GM23338 (cell line): ENCODE results near the gene CD47. TPM values are rescaled to one million over a fixed set of nuclear protein-coding genes. Genes with fewer than 3 reads are reported as not detected.
A peak's percentile ranks its signal among the peaks of the same experiment; 100 is the strongest.

Experiments
- ATAC-seq: fragments of 200-7000 bp; cut with Tn5 transposase; 3 replicates; pipeline ENCODE4 v1.9.1; 2020
- DNase-seq: peaks from one replicate; pipeline ENCODE4 v3.0.0-alpha.2; 2015; ENCODE audit warnings: low spot score
- H2AFZ ChIP-seq: fragments of 200-600 bp; sonication (generic); 2 replicates; pipeline ENCODE4 v1.8.0; 2016; ENCODE audit warnings: antibody characterized with exemption, mild to moderate bottlenecking, moderate library complexity
- H3F3A ChIP-seq: fragments of 200-600 bp; sonication (generic); replicated peaks from 2 replicates; pipeline ENCODE4 v1.8.0; 2017; ENCODE audit warnings: antibody characterized with exemption, mixed run types, low read depth
- H3K27ac ChIP-seq: fragments of 200-600 bp; sonication (generic); 2 replicates; pipeline ENCODE4 v1.6.1; 2016; ENCODE audit warnings: low read depth
- H3K27me3 ChIP-seq: fragments of 200-600 bp; sonication (generic); 2 replicates; pipeline ENCODE4 v1.8.0; 2016; ENCODE audit warnings: mild to moderate bottlenecking, mixed run types, moderate library complexity; ENCODE audit not compliant: insufficient read depth
- H3K36me3 ChIP-seq: fragments of 200-600 bp; sonication (generic); 2 replicates; pipeline ENCODE4 v1.8.0; 2016; ENCODE audit warnings: mild to moderate bottlenecking; ENCODE audit not compliant: insufficient read depth
- H3K4me1 ChIP-seq: fragments of 200-600 bp; sonication (generic); 2 replicates; pipeline ENCODE4 v1.8.0; 2016; ENCODE audit warnings: mild to moderate bottlenecking, moderate library complexity; ENCODE audit not compliant: insufficient read depth
- H3K4me2 ChIP-seq: fragments of 200-600 bp; sonication (generic); 2 replicates; pipeline ENCODE4 v1.7.1; 2017; ENCODE audit warnings: mixed run types
- H3K4me3 ChIP-seq: fragments of 200-600 bp; sonication (generic); 2 replicates; pipeline ENCODE4 v1.6.1; 2016; ENCODE audit warnings: mixed run types
- H3K79me2 ChIP-seq: fragments of 200-600 bp; sonication (generic); replicated peaks from 2 replicates; pipeline ENCODE4 v1.8.0; 2017; ENCODE audit warnings: mild to moderate bottlenecking; ENCODE audit not compliant: insufficient read depth
- H3K9me2 ChIP-seq: fragments of 200-600 bp; sonication (generic); 2 replicates; pipeline ENCODE4 v1.8.0; 2017; ENCODE audit not compliant: insufficient read depth
- H4K20me1 ChIP-seq: fragments of 200-600 bp; sonication (generic); replicated peaks from 2 replicates; pipeline ENCODE4 v1.8.0; 2017; ENCODE audit warnings: mild to moderate bottlenecking; ENCODE audit not compliant: insufficient read depth
- H3K27ac Mint-ChIP-seq: 2 replicates; pipeline ENCODE4 v1.8.0; 2020; ENCODE audit warnings: inconsistent platforms, mild to moderate bottlenecking, moderate library complexity, mixed read lengths
- H3K27me3 Mint-ChIP-seq: 3 replicates; pipeline ENCODE4 v1.8.0; 2022; ENCODE audit warnings: low read depth, mild to moderate bottlenecking, moderate library complexity, mixed read lengths, inconsistent platforms; ENCODE audit not compliant: insufficient read depth, poor library complexity
- H3K36me3 Mint-ChIP-seq: 3 replicates; pipeline ENCODE4 v1.8.0; 2021; ENCODE audit warnings: low read depth, mild to moderate bottlenecking, inconsistent platforms, moderate library complexity, mixed read lengths
- H3K4me1 Mint-ChIP-seq: 3 replicates; pipeline ENCODE4 v1.8.0; 2020; ENCODE audit warnings: mild to moderate bottlenecking, inconsistent platforms, mixed read lengths
- H3K4me3 Mint-ChIP-seq: 3 replicates; pipeline ENCODE4 v1.8.0; 2021; ENCODE audit warnings: moderate library complexity, mild to moderate bottlenecking, inconsistent platforms, mixed read lengths
- H3K9me3 Mint-ChIP-seq: 3 replicates; pipeline ENCODE4 v1.8.0; 2020; ENCODE audit warnings: moderate library complexity, mild to moderate bottlenecking, inconsistent platforms, mixed read lengths
- CREB1 ChIP-seq: fragments of 250-450 bp; sonication (Bioruptor Pico); IDR thresholded peaks from 2 replicates; pipeline ENCODE4 v1.5.0; 2020; ENCODE audit warnings: low read depth, mild to moderate bottlenecking, moderate library complexity
- CTCF ChIP-seq, 2 experiments: fragments of 200-600 bp in 1 of 2; sonication (generic) in 1 of 2; conservative IDR thresholded peaks; 2 replicates each; pipeline versions ENCODE4 v1.5.1 to v1.6.1; 2016 to 2017; ENCODE audit warnings: antibody characterized with exemption in 2 of 2, low read depth in 2 of 2, mild to moderate bottlenecking in 2 of 2, moderate library complexity in 1 of 2
- ETS1 ChIP-seq: IDR thresholded peaks from 2 replicates; pipeline ENCODE4 v1.6.1; 2016; ENCODE audit warnings: antibody characterized with exemption
- EZH2 ChIP-seq: fragments of 200-600 bp; sonication (generic); IDR thresholded peaks from one replicate; pipeline ENCODE4 v1.8.0; 2017; ENCODE audit warnings: antibody characterized with exemption, mild to moderate bottlenecking, low read depth; ENCODE audit not compliant: unreplicated experiment
- EZH2phosphoT487 ChIP-seq: fragments of 200-600 bp; sonication (generic); IDR thresholded peaks from one replicate; pipeline ENCODE4 v1.8.1; 2018; ENCODE audit warnings: antibody characterized with exemption; ENCODE audit not compliant: unreplicated experiment
- JUNB ChIP-seq: IDR thresholded peaks from one replicate; pipeline ENCODE4 v1.6.1; 2016; ENCODE audit warnings: antibody characterized with exemption; ENCODE audit not compliant: unreplicated experiment
- NANOG ChIP-seq: IDR thresholded peaks from 2 replicates; pipeline ENCODE4 v1.6.1; 2016; ENCODE audit warnings: antibody characterized with exemption, borderline replicate concordance
- POLR2AphosphoS5 ChIP-seq: IDR thresholded peaks from 2 replicates; pipeline ENCODE4 v1.6.1; 2016; ENCODE audit warnings: antibody characterized with exemption, low read depth
- REST ChIP-seq: IDR thresholded peaks from one replicate; pipeline ENCODE4 v1.6.1; 2018; ENCODE audit warnings: antibody characterized with exemption; ENCODE audit not compliant: unreplicated experiment
- STAT1 ChIP-seq: IDR thresholded peaks from one replicate; pipeline ENCODE4 v1.6.1; 2016; ENCODE audit warnings: antibody characterized with exemption; ENCODE audit not compliant: unreplicated experiment
- ZNF114 ChIP-seq: fragments of 250-450 bp; sonication (Bioruptor Pico); IDR thresholded peaks from 2 replicates; pipeline ENCODE4 v1.5.0; 2020; ENCODE audit warnings: mild to moderate bottlenecking, moderate library complexity
- ZNF331 ChIP-seq: fragments of 250-450 bp; sonication (Bioruptor Pico); IDR thresholded peaks from 2 replicates; pipeline ENCODE4 v1.5.0; 2020; ENCODE audit warnings: low read depth, mild to moderate bottlenecking, moderate library complexity
- ZNF462 ChIP-seq: fragments of 250-450 bp; sonication (Bioruptor Pico); IDR thresholded peaks from 2 replicates; pipeline ENCODE4 v1.5.0; 2020; ENCODE audit warnings: mild to moderate bottlenecking, moderate library complexity
- polyA plus RNA-seq: library from polyadenylated mRNA; unstranded; fragments of >200 nt; fragmentation: Nextera tagmentation; extraction: Ambion mirVana; gene quantifications from 2 replicates; pipeline ENCODE4 v1.2.1, GENCODE V29; 2016
- total RNA-seq: library from RNA; depleted of rRNA; stranded (reverse); fragments of >200 nt; shearing (Covaris generic); gene quantifications from 2 replicates; pipeline ENCODE4 v1.2.3, GENCODE V29; 2014

Gene CD47
- total and polyA plus RNA-seq, 2 experiments from 2014 or later = 22.1 to 26.9 TPM

DNA sequence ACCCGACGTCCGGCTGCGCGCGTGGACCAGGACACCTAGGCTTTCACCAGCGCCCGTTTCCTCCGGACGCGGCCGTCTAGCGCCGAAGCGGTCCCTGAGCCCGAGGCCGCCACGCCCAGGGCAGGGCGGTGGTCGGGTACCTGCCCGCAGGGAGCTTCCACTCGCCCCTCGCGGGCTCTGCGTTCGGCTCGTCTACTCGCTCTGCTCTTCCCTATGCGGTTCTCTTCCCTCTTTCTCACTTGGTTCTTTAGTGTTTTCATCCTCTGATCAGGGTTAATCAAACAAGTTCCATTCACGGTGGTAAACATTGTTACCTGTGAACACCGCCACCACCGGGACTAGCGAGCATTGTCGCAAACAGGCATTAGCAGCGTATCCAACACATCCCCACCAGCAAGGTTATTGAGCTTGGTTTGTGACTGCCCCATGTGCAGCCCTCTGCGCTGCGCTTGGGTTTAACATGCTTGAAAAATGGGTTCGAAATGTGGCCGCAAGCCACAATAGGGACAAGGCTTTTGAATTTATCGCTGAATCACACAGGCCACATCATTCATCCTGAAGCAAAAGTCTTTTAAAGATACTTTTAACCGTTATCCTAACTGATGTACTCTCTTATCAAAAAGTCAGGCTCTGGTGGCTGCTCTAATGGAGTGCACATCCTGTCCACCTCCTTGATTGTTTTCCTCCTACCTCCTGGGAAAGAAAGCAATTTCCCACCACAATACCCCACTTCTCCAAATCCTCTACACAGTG, 843 bp upstream of the CD47 start:
- H3K27me3 ChIP-seq = peaks cover 42% of the 10 kb centered on the region
- H3K27ac ChIP-seq = no peak overlapping the region

More for the DNA sequence above, 843 bp upstream of the CD47 start:
- peak; percentile 64 for DNase-seq
- Histone ChIP-seq H3F3A (no peaks in the 10 kb centered on the region), H3K4me1 (no peaks in the 10 kb centered on the region), H3K79me2 (no peaks in the 10 kb centered on the region; the same call in none of the 2 replicates), H4K20me1 (no peaks in the 10 kb centered on the region), H3K4me3 (peak overlapping the region; percentile 99), H3K4me2 (peak overlapping the region; percentile 93), H3K36me3 (no peaks in the 10 kb centered on the region), H2AFZ (peak overlapping the region; percentile 97), H3K9me2 (no peaks in the 10 kb centered on the region)
- no peaks in the 10 kb centered on the region; the same call in 1 of the 3 replicates for H3K36me3 Mint-ChIP-seq
- peaks cover 6% of the 10 kb centered on the region; the same call in 2 of the 3 replicates for H3K4me1 Mint-ChIP-seq
- TF ChIP-seq EZH2 = no peak
- TF ChIP-seq ZNF114 (CRISPR knock-in tag) = no peak
- TF ChIP-seq ZNF462 (CRISPR knock-in tag) = no peak
- no peak for TF ChIP-seq NANOG
- TF ChIP-seq REST = no peak
- TF ChIP-seq ZNF331 (CRISPR knock-in tag) = peak; percentile 36; the same call in 1 of the 2 replicates
- TF ChIP-seq CREB1 (CRISPR knock-in tag) = 0 out of 2 replicates have a peak, but pooled peaks have one; percentile 24
- TF ChIP-seq STAT1 = no peak
- TF ChIP-seq ETS1 = no peak
- peak; percentile 29 to 34; a peak in 2 of 4 replicates for TF ChIP-seq CTCF (conservative IDR thresholded peaks at IDR 0.05; ENCODE audit: low read depth in 2 of 2)
- TF ChIP-seq EZH2phosphoT487 = no peak
- TF ChIP-seq POLR2AphosphoS5 = no peak
- TF ChIP-seq JUNB = no peak
- no peak overlapping the region for H3K27ac Mint-ChIP-seq
- peaks cover 5% of the 10 kb centered on the region; the same call in 2 of the 3 replicates for H3K9me3 Mint-ChIP-seq
- peaks cover 25% of the 10 kb centered on the region for H3K27me3 Mint-ChIP-seq
- peak overlapping the region; percentile 77 for H3K4me3 Mint-ChIP-seq
- ATAC-seq = peak; percentile 49
